Measurements from ENCODE around the gene ZNF555.

The ZNF555 gene

DNA sequence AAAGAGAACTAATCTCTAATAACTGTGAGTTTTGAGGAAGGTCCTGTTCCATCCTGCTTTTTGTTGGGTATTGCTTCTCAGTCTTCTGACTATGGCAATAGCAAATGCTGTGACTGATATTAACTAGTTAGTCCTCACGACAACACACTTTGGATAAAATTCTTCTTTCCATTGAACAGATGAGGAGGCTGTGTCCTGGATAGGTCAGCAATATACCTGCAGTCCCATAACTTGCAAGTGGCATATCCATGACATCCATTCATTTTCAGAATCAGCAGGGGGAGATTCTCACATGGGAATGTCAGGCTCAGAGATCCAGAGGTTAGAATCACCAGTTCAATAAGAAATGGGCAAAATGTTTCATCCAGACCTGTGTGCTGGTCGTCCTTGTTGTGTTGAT is 14.3 kb upstream of the ZNF555 start:
- DNase-seq: no peak

DNA sequence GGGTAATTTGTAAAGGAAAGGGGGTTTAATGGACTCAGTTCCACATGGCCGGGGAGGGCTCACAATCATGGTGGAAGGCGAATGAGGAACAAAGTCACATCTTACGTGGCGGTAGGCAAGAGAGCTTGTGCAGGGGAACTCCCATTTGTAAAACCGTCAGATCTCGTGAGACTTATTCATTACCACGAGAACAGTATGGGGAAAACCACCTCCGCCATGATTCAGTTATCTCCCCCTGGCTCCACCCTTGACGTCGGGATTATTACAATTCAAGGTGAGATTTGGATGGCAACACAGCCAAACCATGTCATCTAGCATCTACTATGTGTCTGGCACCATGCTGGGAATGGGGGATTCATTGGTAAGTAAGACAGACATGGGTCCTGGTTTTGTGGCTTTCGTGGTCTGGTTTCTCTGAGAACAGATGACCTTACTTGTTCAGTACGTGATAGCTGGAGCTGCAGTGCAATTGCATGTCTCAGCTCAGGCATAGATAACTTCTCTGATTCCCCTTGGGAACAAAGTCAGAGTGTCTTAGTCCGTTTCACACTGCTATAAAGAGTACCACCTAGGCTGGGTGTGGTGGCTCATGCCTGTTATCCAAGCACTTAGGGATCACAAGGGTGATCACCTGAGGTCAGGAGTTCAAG is 13.3 kb upstream of the ZNF555 start:
- DNase-seq: no peak

DNA sequence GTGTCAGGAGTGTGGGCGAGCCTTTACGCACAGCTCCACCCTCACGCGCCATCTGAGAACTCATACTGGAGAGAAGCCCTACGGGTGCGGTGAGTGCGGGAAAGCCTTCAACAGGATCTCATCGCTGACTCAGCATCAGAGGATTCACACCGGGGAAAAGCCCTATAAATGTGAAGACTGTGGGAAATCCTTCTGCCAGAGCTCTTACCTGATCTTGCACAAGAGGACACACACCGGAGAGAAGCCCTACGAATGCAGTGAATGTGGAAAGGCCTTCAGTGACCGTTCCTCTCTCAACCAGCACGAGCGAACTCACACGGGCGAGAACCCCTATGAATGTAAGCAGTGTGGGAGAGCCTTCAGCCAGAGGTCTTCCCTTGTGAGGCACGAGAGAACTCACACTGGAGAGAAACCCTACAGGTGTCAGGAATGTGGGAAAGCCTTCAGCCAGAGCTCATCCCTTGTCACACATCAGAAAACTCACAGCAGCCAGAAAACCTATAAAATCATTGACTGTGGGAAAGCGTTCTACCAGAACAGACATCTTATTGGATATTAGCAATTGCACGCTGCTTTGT is 6.9 kb upstream of the ZNF555 start:
- no peak for DNase-seq

- no peak for DNase-seq
Measured at GRCh38 chr19:2837430-2837829, 3.8 kb upstream of the ZNF555 start.

DNA sequence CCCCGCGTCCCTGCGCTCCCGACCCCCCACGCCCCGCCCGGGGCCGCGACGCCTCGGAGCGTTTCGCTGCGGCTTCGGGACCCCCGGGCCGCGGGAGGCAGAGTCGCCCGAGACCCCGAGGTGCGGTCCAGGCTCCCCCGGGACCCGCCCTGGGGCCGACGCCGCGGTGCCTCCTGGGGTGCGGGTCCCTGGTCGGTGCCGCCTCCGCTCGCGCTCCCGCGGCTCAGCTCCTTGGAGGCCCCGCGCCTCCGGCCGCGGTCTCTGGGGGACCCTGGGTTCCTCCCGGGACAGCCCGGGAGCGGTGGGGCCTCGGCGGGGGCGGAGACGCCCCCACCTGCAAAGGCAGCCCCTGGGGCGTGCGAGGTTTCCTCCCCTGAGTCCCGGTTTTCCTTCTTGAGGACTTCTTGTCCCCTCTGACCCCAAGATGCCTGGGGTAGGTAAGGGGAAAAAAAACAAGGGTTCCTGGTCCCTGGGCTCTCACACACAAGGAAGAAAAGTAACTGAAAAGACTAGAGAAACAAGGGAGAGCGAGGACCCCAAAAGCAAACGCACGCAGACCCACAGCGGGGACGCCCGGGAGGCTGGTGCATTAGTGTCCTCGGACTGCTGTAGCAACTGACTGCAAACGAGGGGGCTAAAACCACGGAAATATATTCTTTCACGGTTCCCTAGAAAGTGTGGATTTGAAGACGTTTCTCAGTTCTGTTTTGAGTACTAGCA is 740 bp downstream of the ZNF555 start:
- DNase-seq: no peak

GRCh38 chr19:2845107-2845506 is 3.8 kb downstream of the ZNF555 start:
- DNase-seq: no peak

DNA sequence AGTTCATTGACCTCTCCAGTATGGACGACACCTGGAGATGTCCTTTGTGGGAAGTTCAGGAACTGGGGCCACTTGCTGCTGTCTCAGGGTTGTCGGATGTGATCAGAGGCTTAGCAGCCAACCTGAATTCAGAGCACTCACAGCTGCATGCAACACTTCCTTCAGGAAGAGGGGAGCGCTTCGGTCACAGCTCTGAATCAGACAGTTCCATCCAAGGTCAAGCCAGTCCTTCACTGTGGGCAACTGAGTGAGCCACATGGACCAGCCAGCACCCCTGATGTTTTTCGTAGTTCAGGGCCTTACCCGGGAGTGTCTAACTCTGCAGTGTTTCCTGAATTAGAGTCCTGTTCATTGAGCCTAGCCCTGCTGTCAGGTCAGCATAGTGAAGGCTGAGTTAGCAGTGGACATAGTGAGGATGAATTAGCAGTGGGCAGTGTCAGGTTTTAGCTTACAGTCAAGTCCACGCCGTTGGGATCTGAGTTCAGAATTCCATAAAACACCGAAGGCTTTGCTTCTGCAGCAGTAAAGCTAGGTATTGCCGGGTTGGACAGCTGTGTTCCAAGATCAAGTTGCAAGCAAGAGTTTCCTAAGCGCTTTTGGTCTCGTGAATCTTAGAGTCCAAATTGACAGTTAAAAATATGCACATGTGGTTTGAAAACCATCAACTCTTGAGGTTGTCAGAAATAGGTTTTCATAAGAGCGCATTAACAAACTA is 5.1 kb downstream of the ZNF555 start:
- DNase-seq: no peak

DNA sequence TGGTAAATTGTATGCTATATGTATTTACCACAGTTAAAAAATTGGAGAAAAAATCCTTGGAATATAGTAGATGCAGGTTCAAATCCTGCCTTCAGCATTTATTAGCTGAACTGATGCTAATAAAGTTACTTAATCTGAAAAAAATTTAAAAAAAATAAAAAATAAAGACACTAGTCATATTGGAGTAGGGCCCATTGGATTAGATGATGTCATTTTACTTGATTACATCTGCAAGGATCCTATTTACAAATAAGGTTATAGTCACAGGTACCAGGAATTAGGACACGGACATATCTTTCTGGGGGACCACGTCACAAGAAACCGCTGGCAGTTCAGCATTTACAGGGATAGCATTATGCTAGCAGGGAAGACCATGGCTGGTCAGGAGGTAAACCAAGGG is 6.2 kb downstream of the ZNF555 start:
- DNase-seq: no peak

GRCh38 chr19:2848616-2849015 is 7.3 kb downstream of the ZNF555 start:
- no peak for DNase-seq

GRCh38 chr19:2850256-2850925 is 9.1 kb downstream of the ZNF555 start:
- DNase-seq: no peak

- DNase-seq: no peak
Measured at GRCh38 chr19:2852598-2852997, 11.3 kb downstream of the ZNF555 start.

GRCh38 chr19:2853015-2853606 is 11.8 kb downstream of the ZNF555 start:
- no peak for DNase-seq

- no peak for DNase-seq
Measured at GRCh38 chr19:2854849-2855248, 13.6 kb downstream of the ZNF555 start.

- DNase-seq: no peak
Measured at GRCh38 chr19:2856457-2857050, 15.3 kb downstream of the ZNF555 start.

GRCh38 chr19:2858864-2859263 is 17.6 kb downstream of the ZNF555 start:
- no peak for DNase-seq

- no peak for DNase-seq
Measured at GRCh38 chr19:2863816-2864215, 22.5 kb downstream of the ZNF555 start.

DNA sequence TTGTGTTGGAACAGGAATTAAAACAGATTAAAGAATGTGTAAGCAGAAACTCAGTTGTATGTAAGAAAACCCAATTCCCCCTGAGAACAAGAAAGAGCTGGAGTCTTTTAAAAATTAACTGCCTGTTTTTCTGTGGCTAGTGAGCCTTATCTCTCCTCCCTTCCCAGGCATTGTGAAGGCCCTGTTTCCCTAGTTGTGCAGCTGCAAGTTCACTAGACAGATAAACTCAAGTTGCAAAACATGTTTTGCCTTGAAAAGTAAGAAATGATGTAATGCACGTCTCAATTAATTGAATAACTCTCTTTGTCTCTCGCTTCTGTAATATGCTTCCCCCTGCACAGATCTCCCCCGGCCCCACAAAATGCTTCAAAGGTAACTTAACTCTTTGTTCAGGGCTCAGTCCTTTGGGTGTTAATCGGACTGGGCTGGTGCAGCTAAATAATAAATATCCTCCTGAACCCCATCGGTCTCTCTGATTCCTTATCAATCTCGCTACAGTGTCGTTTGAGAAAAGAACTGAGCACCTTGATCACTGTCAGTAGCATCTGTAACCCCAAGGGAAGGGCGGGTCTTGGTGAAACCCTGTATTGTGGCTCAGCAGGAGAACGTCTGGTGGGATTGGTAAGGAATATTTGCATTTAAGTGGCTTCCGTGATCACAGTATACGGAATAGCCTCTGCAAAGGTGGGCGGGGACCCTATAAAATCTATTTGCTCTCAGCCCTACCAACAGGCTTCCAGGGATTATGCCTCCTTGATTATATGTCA is 24.2 kb downstream of the ZNF555 start:
- no peak for DNase-seq

- DNase-seq: no peak
Measured at GRCh38 chr19:2866495-2867024, 25.3 kb downstream of the ZNF555 start.

GRCh38 chr19:2867025-2867991 is 26.0 kb downstream of the ZNF555 start, which contains the start of gene ZNF556:
TSS of gene ZNF556 (plus strand) at chr19:2867335. CDS start at chr19:2867422, 87 bp downstream.
- no peak for DNase-seq

DNA sequence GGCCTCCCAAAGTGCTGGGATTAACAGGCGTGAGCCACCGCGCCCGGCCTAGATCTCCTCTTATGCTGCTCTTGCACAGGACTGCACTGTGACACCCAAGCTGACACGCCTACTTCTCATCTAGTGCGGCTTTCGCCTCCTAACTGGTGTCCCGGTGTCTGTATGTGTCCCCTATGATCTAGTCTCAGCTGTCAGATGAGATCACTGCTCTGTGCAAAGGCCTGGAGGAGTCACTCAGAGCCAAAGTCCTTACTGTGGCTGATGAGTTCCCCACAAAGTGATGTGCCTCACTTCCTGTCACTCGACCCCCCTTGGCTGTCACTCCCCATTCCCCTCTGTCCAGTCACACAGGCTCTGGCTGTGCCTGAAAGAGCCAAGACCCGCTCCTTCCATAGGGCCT is 28.3 kb downstream of the ZNF555 start:
- DNase-seq: no peak

All from DMS79 (cell line).